Measurements from ENCODE around the gene ANGEL1.

- TF ChIP-seq CTCF (conservative IDR thresholded peaks at IDR 0.05; ENCODE audit: low read depth, low read length) (no peak), EZH2 (IDR thresholded peaks at IDR 0.05; ENCODE audit: low read length, unreplicated experiment) (no peak)
Measured at GRCh38 chr14:76808011-76808410, 4.7 kb downstream of the ANGEL1 start.
